Naive thymus-derived CD8-positive, alpha-beta T cell (primary cell): ENCODE results near the gene TRMT1. TPM values are rescaled to one million over a fixed set of nuclear protein-coding genes. Genes with fewer than 3 reads are reported as not detected.
A peak's percentile ranks its signal among the peaks of the same experiment; 100 is the strongest.

Experiments used
- ATAC-seq, 2 donors: fragments of 150-1000 bp; cut with Tn5 transposase in 1 of 2; sonication (Bioruptor Pico), chemical (Tn5 transposase) in 1 of 2; 1 replicate in 1 of 2; 2 replicates in 1 of 2; pipeline ENCODE4 v1.10.0; 2021; ENCODE audit warnings: mild to moderate bottlenecking in 2 of 2, moderate library complexity in 2 of 2
- POLR2A ChIA-PET: fragments of 350-600 bp; sonication (Branson Sonifier 250); formaldehyde crosslinking; loops from one replicate; lab custom pipeline; 2021; ENCODE audit warnings: antibody characterized with exemption; lab: Charles Lee
- DNase-seq, 10 donors: peaks; one replicate each; pipeline versions ENCODE4 v3.0.0 to v3.0.0-alpha.2; 2020 to 2022
- H3K27ac Mint-ChIP-seq, 10 donors: one replicate each; pipeline ENCODE4 v1.8.0; 2020 to 2022; ENCODE audit warnings: mild to moderate bottlenecking in 10 of 10, mixed read lengths in 10 of 10, moderate library complexity in 4 of 10, inconsistent platforms in 1 of 10
- H3K27me3 Mint-ChIP-seq, 5 donors: one replicate each; pipeline ENCODE4 v1.8.0; 2021 to 2022; ENCODE audit warnings: mixed read lengths in 5 of 5
- H3K36me3 Mint-ChIP-seq, 3 donors: one replicate each; pipeline ENCODE4 v1.8.0; 2020 to 2022; ENCODE audit warnings: mixed read lengths in 3 of 3, mild to moderate bottlenecking in 2 of 3, inconsistent platforms in 1 of 3
- H3K4me1 Mint-ChIP-seq, 4 donors: one replicate each; pipeline ENCODE4 v1.8.0; 2021 to 2022; ENCODE audit warnings: mixed read lengths in 4 of 4
- H3K4me3 Mint-ChIP-seq, 10 donors: one replicate each; pipeline ENCODE4 v1.8.0; 2020 to 2022; ENCODE audit warnings: mild to moderate bottlenecking in 10 of 10, mixed read lengths in 10 of 10, moderate library complexity in 6 of 10, inconsistent platforms in 1 of 10
- H3K9me3 Mint-ChIP-seq, 9 donors: one replicate each; pipeline ENCODE4 v1.8.0; 2020 to 2022; ENCODE audit warnings: mixed read lengths in 9 of 9, mild to moderate bottlenecking in 3 of 9, inconsistent platforms in 1 of 9, moderate library complexity in 1 of 9
- polyA plus RNA-seq, 3 donors: library from polyadenylated mRNA; unstranded; fragments of 300-500 nt; fragmentation: Illumina TruSeq; gene quantifications; one replicate each; pipeline ENCODE4 v1.2.3, GENCODE V29; 2021
- total RNA-seq, 8 experiments: library from RNA in 2 of 8; stranded (reverse) in 2 of 8; gene quantifications; one replicate each; pipeline ENCODE4 v1.2.3 and lab custom pipeline; 2021 to 2026

The TRMT1 gene
- total and polyA plus RNA-seq, 5 experiments from 2014 or later, result 26.1 to 103 (median 35.1) TPM

- peaks cover 0 to 19% (median 0%) of the 10 kb centered on the region in 3 donors for H3K36me3 Mint-ChIP-seq
- POLR2A ChIA-PET, result interaction anchor here (0.7 to 1.1 kb wide), 2 partner anchors 11 to 24 kb away, joined by 3 read pairs; no protein-coding TSS in a partner anchor
- peak overlapping the region in 3 of 10 donors; percentile 12 to 29 (median 17) for H3K27ac Mint-ChIP-seq
- H3K9me3 Mint-ChIP-seq, result no peaks in the 10 kb centered on the region
- no peak for DNase-seq
- peaks cover 22 to 38% (median 36%) of the 10 kb centered on the region in 4 donors for H3K4me1 Mint-ChIP-seq
- H3K4me3 Mint-ChIP-seq, result no peak overlapping the region
- no peaks in the 10 kb centered on the region for H3K27me3 Mint-ChIP-seq
- no peak for ATAC-seq
Measured at GRCh38 chr19:13130886-13131490, 14.4 kb upstream of the TRMT1 start.

- Mint-ChIP-seq H3K9me3 (no peaks in the 10 kb centered on the region), H3K4me1 (peaks cover 22 to 42% (median 36%) of the 10 kb centered on the region in 4 donors), H3K4me3 (no peak overlapping the region), H3K27me3 (no peaks in the 10 kb centered on the region), H3K27ac (no peak overlapping the region), H3K36me3 (peaks cover 0 to 19% (median 0%) of the 10 kb centered on the region in 3 donors)
- ATAC-seq, result no peak
- POLR2A ChIA-PET, result interaction anchor here (2.2 kb wide), 1 partner anchor 23 kb away, joined by 7 read pairs; no protein-coding TSS in a partner anchor
- DNase-seq, result no peak
Measured at GRCh38 chr19:13129384-13129783, 12.8 kb upstream of the TRMT1 start.

- Mint-ChIP-seq H3K4me1 (peaks cover 22 to 43% (median 36%) of the 10 kb centered on the region in 4 donors), H3K4me3 (no peak overlapping the region), H3K36me3 (peaks cover 0 to 19% (median 0%) of the 10 kb centered on the region in 3 donors), H3K27me3 (no peaks in the 10 kb centered on the region), H3K9me3 (no peaks in the 10 kb centered on the region), H3K27ac (peak overlapping the region in 6 of 10 donors; percentile 22 to 77 (median 60))
- no peak for ATAC-seq
- DNase-seq, result no peak
- POLR2A ChIA-PET, result interaction anchor here (0.8 to 2.2 kb wide), 3 partner anchors 11 to 24 kb away, joined by 3 to 7 read pairs (median 5); partner anchors contain the start of gene NACC1
Measured at GRCh38 chr19:13128583-13128982, 12.0 kb upstream of the TRMT1 start.

DNA sequence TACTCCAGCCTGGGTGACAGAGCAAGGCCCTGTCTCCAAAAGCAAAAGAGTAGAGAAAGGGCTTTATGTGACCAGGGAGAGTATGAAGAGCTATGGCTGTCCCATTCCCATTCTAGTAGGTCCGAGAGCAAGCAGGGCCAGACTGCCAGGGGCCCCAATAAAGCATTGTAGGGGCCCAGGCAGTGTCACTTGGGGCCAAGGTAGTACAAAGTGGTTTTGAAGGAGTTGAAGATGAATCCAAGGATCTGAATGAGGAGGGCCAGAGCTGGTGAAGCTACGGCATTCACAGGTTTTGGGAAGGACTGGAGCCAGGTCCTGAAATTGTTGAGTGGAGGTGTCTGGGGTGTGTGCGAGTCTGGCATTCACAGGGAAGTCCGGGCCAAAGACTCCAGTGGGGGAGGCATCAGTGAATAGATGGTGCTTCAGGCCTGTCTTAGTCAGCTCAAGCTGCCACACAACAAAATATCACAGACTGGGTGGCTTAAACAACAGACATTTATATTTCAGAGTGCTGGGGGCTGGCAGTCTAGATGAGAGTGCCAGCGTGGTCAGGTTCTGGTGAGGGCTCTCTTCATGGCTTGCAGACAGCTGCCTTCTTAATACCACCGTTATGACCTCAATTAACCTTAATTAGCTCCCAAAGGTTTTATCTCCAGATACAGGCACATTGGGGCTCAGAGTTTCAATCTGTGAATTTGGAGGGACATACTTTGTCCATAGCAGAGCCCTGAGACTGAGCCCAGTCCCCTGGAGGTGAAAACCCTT lies 11.5 kb upstream of the TRMT1 start:
- Mint-ChIP-seq H3K27me3 (no peaks in the 10 kb centered on the region), H3K4me1 (peaks cover 21 to 39% (median 33%) of the 10 kb centered on the region in 4 donors), H3K9me3 (no peaks in the 10 kb centered on the region), H3K27ac (peak overlapping the region in 4 of 10 donors; percentile 19 to 60 (median 24)), H3K36me3 (peaks cover 0 to 23% (median 0%) of the 10 kb centered on the region in 3 donors), H3K4me3 (no peak overlapping the region)
- DNase-seq (no peak), ATAC-seq (no peak)
- POLR2A ChIA-PET, result interaction anchor here (0.6 to 2.2 kb wide), 7 partner anchors 9 to 1449 kb away, joined by 3 to 7 read pairs (median 4); partner anchors contain the start of gene NACC1

- H3K27ac Mint-ChIP-seq, result peak overlapping the region in 2 of 10 donors; percentile 20 to 47
- no peak for DNase-seq
- H3K9me3 Mint-ChIP-seq, result no peaks in the 10 kb centered on the region
- peaks cover 20 to 39% (median 32%) of the 10 kb centered on the region in 4 donors for H3K4me1 Mint-ChIP-seq
- H3K27me3 Mint-ChIP-seq, result no peaks in the 10 kb centered on the region
- H3K36me3 Mint-ChIP-seq, result peaks cover 0 to 19% (median 0%) of the 10 kb centered on the region in 3 donors
- no peak for ATAC-seq
- POLR2A ChIA-PET, result interaction anchor here (0.6 kb wide), 2 partner anchors 144 to 1450 kb away, joined by 3 to 4 read pairs; no protein-coding TSS in a partner anchor
- H3K4me3 Mint-ChIP-seq, result no peak overlapping the region
Measured at GRCh38 chr19:13127051-13127450, 10.5 kb upstream of the TRMT1 start.

GRCh38 chr19:13122980-13123957 lies 6.7 kb upstream of the TRMT1 start:
- DNase-seq (no peak), ATAC-seq (no peak)
- POLR2A ChIA-PET, result interaction anchor here (0.5 kb wide), 1 partner anchor 20 kb away, joined by 3 read pairs; no protein-coding TSS in a partner anchor
- Mint-ChIP-seq H3K4me3 (no peak overlapping the region), H3K27me3 (no peaks in the 10 kb centered on the region), H3K36me3 (peaks cover 0 to 17% (median 0%) of the 10 kb centered on the region in 3 donors), H3K9me3 (no peaks in the 10 kb centered on the region), H3K4me1 (peaks cover 28 to 54% (median 47%) of the 10 kb centered on the region in 4 donors), H3K27ac (peak overlapping the region in 3 of 10 donors; percentile 40 to 80 (median 71))

GRCh38 chr19:13122275-13122878 lies 5.8 kb upstream of the TRMT1 start:
- no peak for ATAC-seq
- peak overlapping the region in 5 of 10 donors; percentile 12 to 45 (median 33) for H3K4me3 Mint-ChIP-seq
- H3K27me3 Mint-ChIP-seq, result no peaks in the 10 kb centered on the region
- H3K27ac Mint-ChIP-seq, result peak overlapping the region in 6 of 10 donors; percentile 22 to 80 (median 72)
- POLR2A ChIA-PET, result interaction anchor here (0.5 kb wide), 1 partner anchor 19 kb away, joined by 3 read pairs; no protein-coding TSS in a partner anchor
- peaks cover 26 to 52% (median 46%) of the 10 kb centered on the region in 4 donors for H3K4me1 Mint-ChIP-seq
- no peaks in the 10 kb centered on the region for H3K9me3 Mint-ChIP-seq
- peaks cover 0 to 17% (median 0%) of the 10 kb centered on the region in 3 donors for H3K36me3 Mint-ChIP-seq
- DNase-seq, result peak in 1 of 10 donors; percentile 6

- Mint-ChIP-seq H3K4me3 (peak overlapping the region in 5 of 10 donors; percentile 12 to 70 (median 33)), H3K4me1 (peaks cover 26 to 56% (median 50%) of the 10 kb centered on the region in 4 donors), H3K9me3 (no peaks in the 10 kb centered on the region), H3K27ac (peak overlapping the region in 7 of 10 donors; percentile 22 to 80 (median 52)), H3K36me3 (peaks cover 0 to 17% (median 0%) of the 10 kb centered on the region in 3 donors), H3K27me3 (no peaks in the 10 kb centered on the region)
- POLR2A ChIA-PET, result no interaction called here
- no peak for DNase-seq
- no peak for ATAC-seq
Measured at GRCh38 chr19:13121551-13122274, 5.2 kb upstream of the TRMT1 start.

GRCh38 chr19:13120817-13121216 lies 4.3 kb upstream of the TRMT1 start:
- H3K9me3 Mint-ChIP-seq, result no peaks in the 10 kb centered on the region
- ATAC-seq (no peak), DNase-seq (no peak)
- POLR2A ChIA-PET, result interaction anchor here (0.8 kb wide), 1 partner anchor 37 kb away, joined by 3 read pairs; no protein-coding TSS in a partner anchor
- H3K4me3 Mint-ChIP-seq, result peak overlapping the region in 6 of 10 donors; percentile 14 to 90 (median 62)
- H3K36me3 Mint-ChIP-seq, result peaks cover 0 to 14% (median 0%) of the 10 kb centered on the region in 3 donors
- H3K27me3 Mint-ChIP-seq, result no peaks in the 10 kb centered on the region
- H3K4me1 Mint-ChIP-seq, result peaks cover 29 to 64% (median 58%) of the 10 kb centered on the region in 4 donors
- peak overlapping the region in 8 of 10 donors; percentile 18 to 73 (median 42) for H3K27ac Mint-ChIP-seq

DNA sequence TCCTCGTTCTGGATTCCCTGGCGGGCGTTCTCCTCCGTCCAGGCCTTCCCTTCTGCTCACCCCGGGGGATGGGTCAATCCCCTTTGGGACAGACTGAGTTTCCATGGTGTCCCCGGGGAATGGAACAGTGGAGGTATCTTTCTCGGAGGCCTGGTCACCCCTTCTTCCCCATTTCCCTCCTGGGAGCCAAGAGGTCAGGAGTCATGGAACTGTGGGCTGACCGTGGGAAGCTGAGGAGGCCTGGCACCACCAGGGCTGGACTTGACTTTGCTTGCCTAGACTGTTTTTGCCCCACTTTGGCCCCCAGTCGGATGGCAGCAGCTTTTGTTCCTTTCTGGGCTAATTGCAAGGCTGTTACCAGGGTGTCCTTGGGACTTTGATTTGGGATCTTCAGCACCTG lies 3.5 kb upstream of the TRMT1 start:
- Mint-ChIP-seq H3K9me3 (no peaks in the 10 kb centered on the region), H3K36me3 (peaks cover 0 to 11% (median 0%) of the 10 kb centered on the region in 3 donors), H3K27me3 (no peaks in the 10 kb centered on the region), H3K4me3 (peak overlapping the region in 7 of 10 donors; percentile 74 to 93 (median 79)), H3K27ac (peak overlapping the region in 6 of 10 donors; percentile 24 to 79 (median 56)), H3K4me1 (peaks cover 29 to 69% (median 64%) of the 10 kb centered on the region in 4 donors)
- ATAC-seq (no peak), DNase-seq (no peak)
- POLR2A ChIA-PET, result interaction anchor here (0.6 to 5.4 kb wide), 5 partner anchors 11 to 37 kb away, joined by 3 to 67 read pairs (median 3); partner anchors contain the start of gene LYL1
